ENCODE data around the gene OLFML2A.
"Not testable (repeated sequence)": the region's sequence is repeated elsewhere in the genome, so short reads cannot be mapped to it uniquely, and the experiment has no call there.

The OLFML2A gene

DNA sequence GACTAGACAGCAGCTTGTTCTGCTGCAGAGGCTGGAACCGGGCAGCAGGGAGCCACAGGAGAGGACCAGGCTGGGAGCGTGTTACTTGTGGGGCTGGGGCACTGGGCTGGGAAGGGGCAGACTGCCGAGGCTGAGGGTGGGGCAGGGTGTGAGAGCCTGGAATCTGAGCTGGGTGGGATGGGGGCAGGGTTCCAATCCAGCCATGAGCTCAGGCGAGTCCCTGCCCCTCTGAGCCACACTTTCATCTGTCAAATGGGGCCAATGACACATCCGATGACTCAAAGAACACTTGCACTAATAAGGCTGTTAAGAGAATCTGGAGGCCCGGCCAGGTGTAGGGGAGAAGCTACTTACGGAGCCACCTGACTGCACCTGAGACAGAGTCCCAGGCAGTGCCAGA lies 57.7 kb downstream of the OLFML2A start:
- Histone ChIP-seq H2BK120ac (ENCODE audit: insufficient read depth, low read length, poor library complexity) (no peak overlapping the region), H3K9me3 (ENCODE audit: insufficient read depth, low read depth, low read length) (no peaks in the 10 kb centered on the region), H2AK5ac (ENCODE audit: low read length) (peak overlapping the region; percentile 56), H4K8ac (ENCODE audit: low read depth, low read length) (no peak overlapping the region), H3K23ac (ENCODE audit: low read length) (no peak overlapping the region), H2BK12ac (ENCODE audit: low read length) (peak overlapping the region; percentile 45), H3K9ac (ENCODE audit: low read length) (no peak overlapping the region), H3K27me3 (ENCODE audit: insufficient read depth, low read length) (no peaks in the 10 kb centered on the region), H2BK5ac (ENCODE audit: low read depth, low read length, poor library complexity) (no peak overlapping the region), H3K27ac (ENCODE audit: low read depth, low read length) (no peak overlapping the region), H2AFZ (ENCODE audit: insufficient read depth, low read length, poor library complexity) (peak overlapping the region; percentile 6), H3K18ac (ENCODE audit: low read length) (no peak overlapping the region), H3K14ac (ENCODE audit: low read length) (peak overlapping the region; percentile 40), H3K36me3 (ENCODE audit: control insufficient read depth in 1 of 2, insufficient read depth in 2 of 2, low read length in 2 of 2) (no peaks in the 10 kb centered on the region), H3K4me3 (ENCODE audit: low read depth, low read length) (no peak overlapping the region), H3K4me2 (ENCODE audit: low read length) (no peak overlapping the region), H3K79me1 (ENCODE audit: low read length) (peaks cover 3% of the 10 kb centered on the region), H3K4ac (ENCODE audit: low read depth, low read length) (no peak overlapping the region), H3K79me2 (ENCODE audit: control insufficient read depth, insufficient read depth, low read length, poor library complexity) (no peaks in the 10 kb centered on the region), H4K12ac (ENCODE audit: low read depth, low read length) (no peak overlapping the region), H4K91ac (ENCODE audit: low read depth, low read length) (peak overlapping the region; percentile 55), H3K4me1 (ENCODE audit: control insufficient read depth in 1 of 2, insufficient read depth in 2 of 2, low read length in 2 of 2) (peaks cover 0 to 3% of the 10 kb centered on the region in 2 experiments)
- no peak for DNase-seq
- no CpG with 5 or more reads among the region's 7 CpGs for WGBS (ENCODE audit: extremely low coverage, insufficient coverage, insufficient read length)

DNA sequence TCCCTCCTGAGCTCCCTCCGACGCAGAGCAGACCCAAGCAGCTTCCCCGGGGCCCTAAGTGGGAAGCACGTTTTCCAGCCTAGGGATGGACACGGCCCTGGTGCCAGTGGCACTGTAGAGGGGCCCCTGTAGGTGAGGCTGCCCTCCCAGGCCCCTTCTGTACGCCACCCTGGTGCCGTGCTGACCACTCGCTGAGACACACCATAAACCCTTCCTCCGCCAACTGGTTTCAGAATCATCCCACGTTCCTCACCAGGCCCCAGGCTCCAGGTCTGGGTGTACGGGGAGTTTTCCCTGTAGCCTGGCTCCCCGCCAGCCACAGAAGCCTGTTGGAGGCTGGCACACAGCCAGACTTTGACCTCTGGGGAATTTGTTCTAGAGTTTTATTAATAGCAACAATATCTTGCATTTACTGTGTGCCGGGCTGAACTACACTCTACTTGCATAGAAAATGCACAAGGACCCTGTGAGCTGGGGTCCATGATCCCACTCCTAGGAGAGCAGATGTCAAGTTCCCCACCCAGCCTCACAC lies 58.2 kb downstream of the OLFML2A start:
- Histone ChIP-seq H4K8ac (ENCODE audit: low read depth, low read length) (no peak overlapping the region), H3K79me2 (ENCODE audit: control insufficient read depth, insufficient read depth, low read length, poor library complexity) (no peaks in the 10 kb centered on the region), H3K4ac (ENCODE audit: low read depth, low read length) (no peak overlapping the region), H3K79me1 (ENCODE audit: low read length) (peaks cover 3% of the 10 kb centered on the region), H3K9me3 (ENCODE audit: insufficient read depth, low read depth, low read length) (no peaks in the 10 kb centered on the region), H2BK120ac (ENCODE audit: insufficient read depth, low read length, poor library complexity) (no peak overlapping the region), H3K9ac (ENCODE audit: low read length) (no peak overlapping the region), H3K4me2 (ENCODE audit: low read length) (no peak overlapping the region), H2BK5ac (ENCODE audit: low read depth, low read length, poor library complexity) (no peak overlapping the region), H3K14ac (ENCODE audit: low read length) (no peak overlapping the region), H4K91ac (ENCODE audit: low read depth, low read length) (no peak overlapping the region), H3K4me3 (ENCODE audit: low read depth, low read length) (no peak overlapping the region), H2AK5ac (ENCODE audit: low read length) (peak overlapping the region; percentile 20), H3K18ac (ENCODE audit: low read length) (no peak overlapping the region), H3K36me3 (ENCODE audit: control insufficient read depth in 1 of 2, insufficient read depth in 2 of 2, low read length in 2 of 2) (no peaks in the 10 kb centered on the region), H3K27ac (ENCODE audit: low read depth, low read length) (no peak overlapping the region), H4K12ac (ENCODE audit: low read depth, low read length) (no peak overlapping the region), H3K27me3 (ENCODE audit: insufficient read depth, low read length) (no peaks in the 10 kb centered on the region), H2AFZ (ENCODE audit: insufficient read depth, low read length, poor library complexity) (peak overlapping the region; percentile 43), H2BK12ac (ENCODE audit: low read length) (no peak overlapping the region), H3K4me1 (ENCODE audit: control insufficient read depth in 1 of 2, insufficient read depth in 2 of 2, low read length in 2 of 2) (peaks cover 0 to 3% of the 10 kb centered on the region in 2 experiments), H3K23ac (ENCODE audit: low read length) (no peak overlapping the region)
- DNase-seq = no peak
- no CpG with 5 or more reads among the region's 13 CpGs for WGBS (ENCODE audit: extremely low coverage, insufficient coverage, insufficient read length)

DNA sequence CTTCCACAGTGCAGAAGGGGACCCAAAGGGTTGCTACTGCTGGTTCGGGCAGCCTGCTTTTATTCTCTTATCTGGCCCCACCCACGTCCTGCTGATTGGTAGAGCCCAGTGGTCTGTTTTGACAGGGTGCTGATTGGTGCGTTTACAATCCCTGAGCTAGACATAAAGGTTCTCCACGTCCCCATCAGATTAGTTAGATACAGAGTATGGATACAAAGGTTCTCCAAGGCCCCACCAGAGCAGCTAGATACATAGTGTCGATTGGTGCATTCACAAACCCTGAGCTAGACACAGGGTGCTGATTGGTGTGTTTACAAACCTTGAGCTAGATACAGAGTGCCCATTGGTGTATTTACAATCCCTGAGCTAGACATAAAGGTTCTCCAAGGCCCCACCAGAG lies 61.2 kb downstream of the OLFML2A start:
- H3K18ac ChIP-seq (ENCODE audit: low read length); H2AFZ ChIP-seq (ENCODE audit: insufficient read depth, low read length, poor library complexity); H2BK12ac ChIP-seq (ENCODE audit: low read length); H3K14ac ChIP-seq (ENCODE audit: low read length); H3K79me1 ChIP-seq (ENCODE audit: low read length); H3K4ac ChIP-seq (ENCODE audit: low read depth, low read length); H2AK5ac ChIP-seq (ENCODE audit: low read length); H3K9me3 ChIP-seq (ENCODE audit: insufficient read depth, low read depth, low read length); H3K27me3 ChIP-seq (ENCODE audit: insufficient read depth, low read length); H4K8ac ChIP-seq (ENCODE audit: low read depth, low read length); H2BK5ac ChIP-seq (ENCODE audit: low read depth, low read length, poor library complexity); H3K36me3 ChIP-seq (ENCODE audit: control insufficient read depth in 1 of 2, insufficient read depth in 2 of 2, low read length in 2 of 2); H4K91ac ChIP-seq (ENCODE audit: low read depth, low read length); H3K4me3 ChIP-seq (ENCODE audit: low read depth, low read length); DNase-seq; H3K9ac ChIP-seq (ENCODE audit: low read length); H2BK120ac ChIP-seq (ENCODE audit: insufficient read depth, low read length, poor library complexity); H4K12ac ChIP-seq (ENCODE audit: low read depth, low read length); H3K4me2 ChIP-seq (ENCODE audit: low read length); H3K27ac ChIP-seq (ENCODE audit: low read depth, low read length); H3K23ac ChIP-seq (ENCODE audit: low read length); H3K79me2 ChIP-seq (ENCODE audit: control insufficient read depth, insufficient read depth, low read length, poor library complexity): not testable (repeated sequence)
- no CpG with 5 or more reads among the region's 5 CpGs for WGBS (ENCODE audit: extremely low coverage, insufficient coverage, insufficient read length)
- peaks cover 9 to 16% of the 10 kb centered on the region in 2 experiments for H3K4me1 ChIP-seq (ENCODE audit: control insufficient read depth in 1 of 2, insufficient read depth in 2 of 2, low read length in 2 of 2)

DNA sequence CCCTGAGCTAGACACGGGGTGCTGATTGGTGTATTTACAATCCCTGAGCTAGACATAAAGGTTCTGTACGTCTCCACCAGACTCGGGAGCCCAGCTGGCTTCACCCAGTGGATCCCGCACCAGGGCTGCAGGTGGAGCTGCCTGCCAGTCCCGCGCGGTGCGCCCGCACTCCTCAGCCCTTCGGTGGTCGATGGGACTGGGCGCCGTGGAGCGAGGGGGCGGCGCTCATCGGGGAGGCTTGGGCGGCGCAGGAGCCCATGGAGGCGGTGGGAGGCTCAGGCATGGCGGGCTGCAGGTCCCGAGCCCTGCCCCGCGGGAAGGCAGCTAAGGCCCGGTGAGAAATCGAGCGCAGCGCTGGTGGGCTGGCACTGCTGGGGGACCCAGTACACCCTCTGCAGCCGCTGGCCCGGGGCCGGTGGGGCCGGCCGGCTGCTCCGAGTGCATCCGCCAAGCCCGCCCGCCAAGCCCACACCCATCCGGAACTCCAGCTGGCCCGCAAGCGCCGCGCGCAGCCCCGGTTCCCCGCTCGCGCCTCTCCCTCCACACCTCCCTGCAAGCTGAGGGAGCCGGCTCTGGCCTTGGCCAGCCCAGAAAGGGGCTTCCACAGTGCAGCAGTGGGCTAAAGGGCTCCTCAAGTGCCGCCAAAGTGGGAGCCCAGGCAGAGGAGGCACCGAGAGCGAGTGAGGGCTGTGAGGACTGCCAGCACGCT lies 61.8 kb downstream of the OLFML2A start:
- no CpG with 5 or more reads among the region's 52 CpGs for WGBS (ENCODE audit: extremely low coverage, insufficient coverage, insufficient read length)
- H3K18ac ChIP-seq (ENCODE audit: low read length); H2BK12ac ChIP-seq (ENCODE audit: low read length): not testable (repeated sequence)

More for the DNA sequence above, 61.8 kb downstream of the OLFML2A start:
- not testable (repeated sequence) for H3K4ac ChIP-seq (ENCODE audit: low read depth, low read length); H3K36me3 ChIP-seq (ENCODE audit: control insufficient read depth in 1 of 2, insufficient read depth in 2 of 2, low read length in 2 of 2); H3K9me3 ChIP-seq (ENCODE audit: insufficient read depth, low read depth, low read length); H4K12ac ChIP-seq (ENCODE audit: low read depth, low read length); H2AK5ac ChIP-seq (ENCODE audit: low read length); H2AFZ ChIP-seq (ENCODE audit: insufficient read depth, low read length, poor library complexity); H2BK120ac ChIP-seq (ENCODE audit: insufficient read depth, low read length, poor library complexity); H3K27ac ChIP-seq (ENCODE audit: low read depth, low read length); H3K79me1 ChIP-seq (ENCODE audit: low read length); H3K23ac ChIP-seq (ENCODE audit: low read length); H3K9ac ChIP-seq (ENCODE audit: low read length); H3K27me3 ChIP-seq (ENCODE audit: insufficient read depth, low read length); H4K91ac ChIP-seq (ENCODE audit: low read depth, low read length); H2BK5ac ChIP-seq (ENCODE audit: low read depth, low read length, poor library complexity); H3K4me2 ChIP-seq (ENCODE audit: low read length); H3K14ac ChIP-seq (ENCODE audit: low read length); DNase-seq; H4K8ac ChIP-seq (ENCODE audit: low read depth, low read length); H3K79me2 ChIP-seq (ENCODE audit: control insufficient read depth, insufficient read depth, low read length, poor library complexity); H3K4me3 ChIP-seq (ENCODE audit: low read depth, low read length)
- H3K4me1 ChIP-seq (ENCODE audit: control insufficient read depth in 1 of 2, insufficient read depth in 2 of 2, low read length in 2 of 2) = peaks cover 12 to 16% of the 10 kb centered on the region in 2 experiments
